ENCODE data around the gene CAST. TPM values are rescaled to one million over a fixed set of nuclear protein-coding genes. Genes with fewer than 3 reads are reported as not detected.
"Not testable (repeated sequence)": the region's sequence is repeated elsewhere in the genome, so short reads cannot be mapped to it uniquely, and the experiment has no call there.

The CAST gene
- polyA plus RNA-seq, 1 donor, result 192 TPM

- H3K27me3 ChIP-seq (ENCODE audit: control insufficient read depth, insufficient read depth, low read length), result no peaks in the 10 kb centered on the region
- no peak overlapping the region for H3K4me3 ChIP-seq (ENCODE audit: low read length)
- peaks cover 79% of the 10 kb centered on the region for H3K36me3 ChIP-seq (ENCODE audit: control insufficient read depth, insufficient read depth, low read length)
- WGBS (ENCODE audit: insufficient coverage, low lambda C conversion rate), result 100% methylated on average over 1 of the region's 9 CpGs
- peaks cover 14% of the 10 kb centered on the region for H3K4me1 ChIP-seq (ENCODE audit: control insufficient read depth, insufficient read depth, low read length)
- no peaks in the 10 kb centered on the region for H3K9me3 ChIP-seq (ENCODE audit: control insufficient read depth, low read depth, low read length)
- DNase-seq, result no peak
- no peak overlapping the region for H3K27ac ChIP-seq (ENCODE audit: low read length)
These were observed 80.4 kb downstream of the CAST start for GRCh38 chr5:96742538-96742937.

GRCh38 chr5:96743065-96743768, 81.0 kb downstream of the CAST start:
- Histone ChIP-seq H3K27me3 (ENCODE audit: control insufficient read depth, insufficient read depth, low read length) (no peaks in the 10 kb centered on the region), H3K4me3 (ENCODE audit: low read length) (no peak overlapping the region), H3K36me3 (ENCODE audit: control insufficient read depth, insufficient read depth, low read length) (peaks cover 78% of the 10 kb centered on the region), H3K27ac (ENCODE audit: low read length) (no peak overlapping the region), H3K9me3 (ENCODE audit: control insufficient read depth, low read depth, low read length) (no peaks in the 10 kb centered on the region), H3K4me1 (ENCODE audit: control insufficient read depth, insufficient read depth, low read length) (peaks cover 15% of the 10 kb centered on the region)
- 93% methylated on average over 2 of the region's 11 CpGs for WGBS (ENCODE audit: insufficient coverage, low lambda C conversion rate)
- no peak for DNase-seq

- Histone ChIP-seq H3K9me3 (ENCODE audit: control insufficient read depth, low read depth, low read length) (no peaks in the 10 kb centered on the region), H3K4me3 (ENCODE audit: low read length) (no peak overlapping the region), H3K27me3 (ENCODE audit: control insufficient read depth, insufficient read depth, low read length) (no peaks in the 10 kb centered on the region), H3K36me3 (ENCODE audit: control insufficient read depth, insufficient read depth, low read length) (peaks cover 78% of the 10 kb centered on the region), H3K27ac (ENCODE audit: low read length) (no peak overlapping the region), H3K4me1 (ENCODE audit: control insufficient read depth, insufficient read depth, low read length) (peaks cover 15% of the 10 kb centered on the region)
- no peak for DNase-seq
- WGBS (ENCODE audit: insufficient coverage, low lambda C conversion rate), result 40% methylated on average over 1 of the region's 4 CpGs
These were observed 81.6 kb downstream of the CAST start for GRCh38 chr5:96743805-96744204.

- not testable (repeated sequence) for H3K27me3 ChIP-seq (ENCODE audit: control insufficient read depth, insufficient read depth, low read length); H3K9me3 ChIP-seq (ENCODE audit: control insufficient read depth, low read depth, low read length); H3K4me3 ChIP-seq (ENCODE audit: low read length); H3K27ac ChIP-seq (ENCODE audit: low read length); DNase-seq
- WGBS (ENCODE audit: insufficient coverage, low lambda C conversion rate), result 100% methylated on average over 2 of the region's 5 CpGs
- Histone ChIP-seq H3K4me1 (ENCODE audit: control insufficient read depth, insufficient read depth, low read length) (peaks cover 15% of the 10 kb centered on the region), H3K36me3 (ENCODE audit: control insufficient read depth, insufficient read depth, low read length) (peaks cover 79% of the 10 kb centered on the region)
These were observed 82.0 kb downstream of the CAST start for GRCh38 chr5:96744218-96744617.

GRCh38 chr5:96745025-96745424, 82.8 kb downstream of the CAST start:
- WGBS (ENCODE audit: insufficient coverage, low lambda C conversion rate), result no CpG with 5 or more reads among the region's 5 CpGs
- Histone ChIP-seq H3K27ac (ENCODE audit: low read length) (no peak overlapping the region), H3K27me3 (ENCODE audit: control insufficient read depth, insufficient read depth, low read length) (no peaks in the 10 kb centered on the region), H3K4me1 (ENCODE audit: control insufficient read depth, insufficient read depth, low read length) (peaks cover 15% of the 10 kb centered on the region), H3K4me3 (ENCODE audit: low read length) (no peak overlapping the region), H3K9me3 (ENCODE audit: control insufficient read depth, low read depth, low read length) (no peaks in the 10 kb centered on the region), H3K36me3 (ENCODE audit: control insufficient read depth, insufficient read depth, low read length) (peaks cover 87% of the 10 kb centered on the region)
- DNase-seq, result no peak

GRCh38 chr5:96745844-96746531, 83.8 kb downstream of the CAST start:
- H3K27me3 ChIP-seq (ENCODE audit: control insufficient read depth, insufficient read depth, low read length), result no peaks in the 10 kb centered on the region
- no peak overlapping the region for H3K4me3 ChIP-seq (ENCODE audit: low read length)
- no peak overlapping the region for H3K27ac ChIP-seq (ENCODE audit: low read length)
- peaks cover 14% of the 10 kb centered on the region for H3K4me1 ChIP-seq (ENCODE audit: control insufficient read depth, insufficient read depth, low read length)
- no peak for DNase-seq
- H3K9me3 ChIP-seq (ENCODE audit: control insufficient read depth, low read depth, low read length), result no peaks in the 10 kb centered on the region
- H3K36me3 ChIP-seq (ENCODE audit: control insufficient read depth, insufficient read depth, low read length), result peaks cover 86% of the 10 kb centered on the region
- WGBS (ENCODE audit: insufficient coverage, low lambda C conversion rate), result 80% methylated on average over 1 of the region's 5 CpGs

GRCh38 chr5:96747720-96748119, 85.5 kb downstream of the CAST start:
- WGBS (ENCODE audit: insufficient coverage, low lambda C conversion rate), result no CpG with 5 or more reads among the region's 3 CpGs
- H3K36me3 ChIP-seq (ENCODE audit: control insufficient read depth, insufficient read depth, low read length), result peaks cover 79% of the 10 kb centered on the region
- H3K4me1 ChIP-seq (ENCODE audit: control insufficient read depth, insufficient read depth, low read length), result peaks cover 2% of the 10 kb centered on the region
- no peaks in the 10 kb centered on the region for H3K27me3 ChIP-seq (ENCODE audit: control insufficient read depth, insufficient read depth, low read length)
- peak; percentile 60 to 82 for DNase-seq
- peak overlapping the region; percentile 29 for H3K27ac ChIP-seq (ENCODE audit: low read length)
- no peak overlapping the region for H3K4me3 ChIP-seq (ENCODE audit: low read length)
- no peaks in the 10 kb centered on the region for H3K9me3 ChIP-seq (ENCODE audit: control insufficient read depth, low read depth, low read length)

- WGBS (ENCODE audit: insufficient coverage, low lambda C conversion rate), result no CpG with 5 or more reads among the region's 6 CpGs
- Histone ChIP-seq H3K4me3 (ENCODE audit: low read length) (no peak overlapping the region), H3K27me3 (ENCODE audit: control insufficient read depth, insufficient read depth, low read length) (no peaks in the 10 kb centered on the region), H3K9me3 (ENCODE audit: control insufficient read depth, low read depth, low read length) (no peaks in the 10 kb centered on the region), H3K4me1 (ENCODE audit: control insufficient read depth, insufficient read depth, low read length) (peaks cover 2% of the 10 kb centered on the region), H3K36me3 (ENCODE audit: control insufficient read depth, insufficient read depth, low read length) (peaks cover 77% of the 10 kb centered on the region), H3K27ac (ENCODE audit: low read length) (no peak overlapping the region)
- DNase-seq, result no peak
These were observed 88.1 kb downstream of the CAST start for GRCh38 chr5:96750110-96750822.

GRCh38 chr5:96751203-96752169, 89.3 kb downstream of the CAST start:
- Histone ChIP-seq H3K27ac (ENCODE audit: low read length) (peak overlapping the region; percentile 45), H3K36me3 (ENCODE audit: control insufficient read depth, insufficient read depth, low read length) (peaks cover 77% of the 10 kb centered on the region), H3K9me3 (ENCODE audit: control insufficient read depth, low read depth, low read length) (no peaks in the 10 kb centered on the region), H3K4me1 (ENCODE audit: control insufficient read depth, insufficient read depth, low read length) (peaks cover 2% of the 10 kb centered on the region), H3K27me3 (ENCODE audit: control insufficient read depth, insufficient read depth, low read length) (no peaks in the 10 kb centered on the region), H3K4me3 (ENCODE audit: low read length) (no peak overlapping the region)
- no CpG with 5 or more reads among the region's 6 CpGs for WGBS (ENCODE audit: insufficient coverage, low lambda C conversion rate)
- DNase-seq, result peak in 1 of 2 donors; percentile 23
